Liver (tissue), 9 donors: Measurements from ENCODE around the gene PAAF1. TPM values are rescaled to one million over a fixed set of nuclear protein-coding genes. Genes with fewer than 3 reads are reported as not detected.

ENCODE experiments used
- DNase-seq: peaks from one replicate; pipeline ENCODE4 v3.0.0-alpha.2; 2017; ENCODE audit warnings: low spot score
- H3K27ac ChIP-seq, 2 donors: one replicate each; pipeline ENCODE4 v1.7.0; 2013; ENCODE audit warnings: inconsistent platforms in 2 of 2, low read length in 2 of 2, control low read depth in 1 of 2, low read depth in 1 of 2, mild to moderate bottlenecking in 1 of 2
- H3K27me3 ChIP-seq, 4 donors: one replicate each; pipeline versions ENCODE4 v1.6.1 to v1.7.0; 2013; ENCODE audit warnings: low read length in 3 of 4, inconsistent platforms in 1 of 4, mild to moderate bottlenecking in 1 of 4, moderate library complexity in 1 of 4; ENCODE audit not compliant: control insufficient read depth in 4 of 4, insufficient read depth in 4 of 4
- H3K36me3 ChIP-seq, 4 donors: one replicate each; pipeline versions ENCODE4 v1.6.1 to v1.7.0; 2013; ENCODE audit warnings: low read length in 3 of 4, mild to moderate bottlenecking in 3 of 4, low read depth in 1 of 4, moderate library complexity in 1 of 4; ENCODE audit not compliant: control insufficient read depth in 4 of 4, insufficient read depth in 3 of 4
- H3K4me1 ChIP-seq, 4 donors: one replicate each; pipeline versions ENCODE4 v1.6.1 to v1.7.0; 2013; ENCODE audit warnings: low read length in 3 of 4, mild to moderate bottlenecking in 3 of 4, moderate library complexity in 1 of 4; ENCODE audit not compliant: control insufficient read depth in 4 of 4, insufficient read depth in 4 of 4
- H3K4me3 ChIP-seq, 3 donors: one replicate each; pipeline versions ENCODE4 v1.6.1 to v1.7.0; 2013; ENCODE audit warnings: low read length in 3 of 3, control low read depth in 1 of 3, low read depth in 1 of 3, mild to moderate bottlenecking in 1 of 3
- H3K9ac ChIP-seq, 2 donors: one replicate each; pipeline ENCODE4 v1.7.0; 2013; ENCODE audit warnings: low read length in 2 of 2, mild to moderate bottlenecking in 2 of 2, moderate library complexity in 2 of 2, control low read depth in 1 of 2, low read depth in 1 of 2
- H3K9me3 ChIP-seq, 4 donors: one replicate each; pipeline versions ENCODE4 v1.6.1 to v1.7.0; 2013; ENCODE audit warnings: low read length in 3 of 4; ENCODE audit not compliant: control insufficient read depth in 4 of 4
- EGR1 ChIP-seq, 2 donors: IDR thresholded peaks; 2 replicates each; pipeline ENCODE4 v1.6.1; 2016 to 2018; ENCODE audit warnings: antibody characterized with exemption in 2 of 2, low read depth in 2 of 2
- FOXA1 ChIP-seq: IDR thresholded peaks from 2 replicates; pipeline ENCODE4 v1.6.1; 2016; ENCODE audit warnings: antibody characterized with exemption
- HNF4G ChIP-seq: IDR thresholded peaks from 2 replicates; pipeline ENCODE4 v1.6.1; 2016; ENCODE audit warnings: antibody characterized with exemption
- RAD21 ChIP-seq, 2 donors: IDR thresholded peaks; 2 replicates each; pipeline ENCODE4 v1.6.1; 2016; ENCODE audit warnings: antibody characterized with exemption in 2 of 2, mild to moderate bottlenecking in 2 of 2
- RXRA ChIP-seq, 2 donors: IDR thresholded peaks; 2 replicates each; pipeline ENCODE4 v1.6.1; 2017 to 2018; ENCODE audit warnings: antibody characterized with exemption in 2 of 2, mild to moderate bottlenecking in 1 of 2
- YY1 ChIP-seq: IDR thresholded peaks from 2 replicates; pipeline ENCODE4 v1.6.1; 2016; ENCODE audit warnings: antibody characterized with exemption, mild to moderate bottlenecking
- WGBS: extraction: QIAGEN DNeasy Blood & Tissue Kit; methylation state at CpG from one replicate; pipeline ENCODE4 v1.1.7; 2013; 5-methylcytosine and 5-hydroxymethylcytosine counted together
- polyA plus RNA-seq, 2 donors: library from polyadenylated mRNA; stranded (reverse) in 1 of 2; unstranded in 1 of 2; fragments of 200-250 nt in 1 of 2; fragments of >200 nt in 1 of 2; fragmentation: Nextera tagmentation in 1 of 2; extraction: Ambion mirVana in 1 of 2; gene quantifications; one replicate each; pipeline versions ENCODE4 v1.2.1 to v1.2.3, GENCODE V29; 2013 to 2015
- total RNA-seq, 2 donors: library from RNA; depleted of rRNA; stranded (reverse); fragments of >200 nt; gene quantifications; one replicate each; pipeline ENCODE4 v1.2.3, GENCODE V29; 2014
- TF ChIP-seq, protein P1 (sequence below): IDR thresholded peaks from 2 replicates; pipeline ENCODE4 v1.6.1; 2016; ENCODE audit warnings: antibody characterized with exemption
- TF ChIP-seq, protein P2 (sequence below): fragments of 150-350 bp; IDR thresholded peaks from 2 replicates; pipeline ENCODE4 v1.5.1; 2017; ENCODE audit warnings: improper control_type of control experiment, low read depth, low read length; ENCODE audit not compliant: missing input control
- TF ChIP-seq, protein P3 (sequence below): IDR thresholded peaks from 2 replicates; pipeline ENCODE4 v1.6.1; 2016; ENCODE audit warnings: antibody characterized with exemption, mild to moderate bottlenecking
- TF ChIP-seq, protein P4 (sequence below): IDR thresholded peaks from 2 replicates; pipeline ENCODE4 v1.6.1; 2016; ENCODE audit warnings: antibody characterized with exemption
- donor health status: healthy.
- donor health status: healthy.
- donor health status: healthy.
- donor health status: healthy.
- donor health status: healthy.

Gene PAAF1
- total and polyA plus RNA-seq, 4 donors: 5.3 to 10.4 (median 8.3) TPM

DNA sequence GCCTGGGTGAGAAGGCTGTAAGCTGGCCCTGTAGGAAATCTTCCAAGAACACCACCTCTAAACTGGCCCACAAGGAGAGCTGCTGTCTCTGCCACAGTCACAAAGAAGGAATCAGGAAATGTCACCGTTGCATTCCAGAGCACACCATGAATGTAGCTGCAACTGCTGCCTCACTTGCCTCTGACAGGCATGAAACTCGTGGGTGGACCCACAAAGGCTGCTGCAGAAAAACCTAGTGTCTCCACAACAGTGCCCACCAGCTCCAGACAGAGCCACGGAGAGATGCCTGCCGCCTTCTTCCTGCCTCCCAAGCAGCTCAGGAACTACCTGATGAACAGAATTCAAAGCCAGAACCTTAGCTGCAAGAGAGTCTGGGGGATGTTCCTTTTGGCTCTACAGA lies 84.5 kb downstream of the PAAF1 start (continued):
- TF ChIP-seq, protein P1, sequence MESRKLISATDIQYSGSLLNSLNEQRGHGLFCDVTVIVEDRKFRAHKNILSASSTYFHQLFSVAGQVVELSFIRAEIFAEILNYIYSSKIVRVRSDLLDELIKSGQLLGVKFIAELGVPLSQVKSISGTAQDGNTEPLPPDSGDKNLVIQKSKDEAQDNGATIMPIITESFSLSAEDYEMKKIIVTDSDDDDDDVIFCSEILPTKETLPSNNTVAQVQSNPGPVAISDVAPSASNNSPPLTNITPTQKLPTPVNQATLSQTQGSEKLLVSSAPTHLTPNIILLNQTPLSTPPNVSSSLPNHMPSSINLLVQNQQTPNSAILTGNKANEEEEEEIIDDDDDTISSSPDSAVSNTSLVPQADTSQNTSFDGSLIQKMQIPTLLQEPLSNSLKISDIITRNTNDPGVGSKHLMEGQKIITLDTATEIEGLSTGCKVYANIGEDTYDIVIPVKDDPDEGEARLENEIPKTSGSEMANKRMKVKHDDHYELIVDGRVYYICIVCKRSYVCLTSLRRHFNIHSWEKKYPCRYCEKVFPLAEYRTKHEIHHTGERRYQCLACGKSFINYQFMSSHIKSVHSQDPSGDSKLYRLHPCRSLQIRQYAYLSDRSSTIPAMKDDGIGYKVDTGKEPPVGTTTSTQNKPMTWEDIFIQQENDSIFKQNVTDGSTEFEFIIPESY: no peak
- TF ChIP-seq FOXA1 (no peak), RAD21 (IDR thresholded peaks at IDR 0.05) (no peak), HNF4G (no peak)

DNA sequence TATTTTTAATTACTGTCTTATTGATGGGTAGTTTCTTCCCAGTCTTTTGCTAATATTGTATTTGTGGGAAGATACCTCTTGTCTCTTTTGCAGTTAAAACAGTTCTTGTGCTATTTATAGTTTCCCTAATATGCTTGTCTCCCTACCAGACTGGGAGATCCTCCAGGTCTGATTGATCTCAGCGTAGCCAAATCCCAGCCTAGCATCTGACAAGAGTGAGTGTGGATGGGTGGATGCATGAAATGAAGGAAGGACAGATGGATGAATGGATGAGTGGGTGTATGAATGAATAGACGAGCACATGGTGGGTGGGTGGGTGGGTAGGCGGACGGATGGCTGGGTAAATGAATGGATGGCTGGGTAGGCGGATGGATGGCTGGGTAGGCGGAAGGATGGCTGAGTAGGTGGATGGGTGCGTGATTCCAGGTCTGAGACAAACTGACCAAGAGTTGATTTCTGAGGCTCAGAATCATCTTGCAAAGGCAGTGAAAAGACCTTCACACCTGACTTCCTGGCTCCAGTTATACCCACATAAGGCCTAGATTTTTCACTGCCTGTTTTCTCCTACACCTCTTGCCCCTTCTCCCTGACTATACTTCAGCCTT lies 85.4 kb downstream of the PAAF1 start:
- Histone ChIP-seq H3K27me3 (no peaks in the 10 kb centered on the region), H3K36me3 (no peaks in the 10 kb centered on the region), H3K9me3 (no peaks in the 10 kb centered on the region), H3K4me1 (peaks cover 0 to 6% (median 1%) of the 10 kb centered on the region in 4 donors), H3K9ac (no peak overlapping the region), H3K4me3 (no peak overlapping the region), H3K27ac (no peak overlapping the region)
- DNase-seq: no peak
- TF ChIP-seq, protein P2, sequence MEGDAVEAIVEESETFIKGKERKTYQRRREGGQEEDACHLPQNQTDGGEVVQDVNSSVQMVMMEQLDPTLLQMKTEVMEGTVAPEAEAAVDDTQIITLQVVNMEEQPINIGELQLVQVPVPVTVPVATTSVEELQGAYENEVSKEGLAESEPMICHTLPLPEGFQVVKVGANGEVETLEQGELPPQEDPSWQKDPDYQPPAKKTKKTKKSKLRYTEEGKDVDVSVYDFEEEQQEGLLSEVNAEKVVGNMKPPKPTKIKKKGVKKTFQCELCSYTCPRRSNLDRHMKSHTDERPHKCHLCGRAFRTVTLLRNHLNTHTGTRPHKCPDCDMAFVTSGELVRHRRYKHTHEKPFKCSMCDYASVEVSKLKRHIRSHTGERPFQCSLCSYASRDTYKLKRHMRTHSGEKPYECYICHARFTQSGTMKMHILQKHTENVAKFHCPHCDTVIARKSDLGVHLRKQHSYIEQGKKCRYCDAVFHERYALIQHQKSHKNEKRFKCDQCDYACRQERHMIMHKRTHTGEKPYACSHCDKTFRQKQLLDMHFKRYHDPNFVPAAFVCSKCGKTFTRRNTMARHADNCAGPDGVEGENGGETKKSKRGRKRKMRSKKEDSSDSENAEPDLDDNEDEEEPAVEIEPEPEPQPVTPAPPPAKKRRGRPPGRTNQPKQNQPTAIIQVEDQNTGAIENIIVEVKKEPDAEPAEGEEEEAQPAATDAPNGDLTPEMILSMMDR: no peak
- TF ChIP-seq, protein P3, sequence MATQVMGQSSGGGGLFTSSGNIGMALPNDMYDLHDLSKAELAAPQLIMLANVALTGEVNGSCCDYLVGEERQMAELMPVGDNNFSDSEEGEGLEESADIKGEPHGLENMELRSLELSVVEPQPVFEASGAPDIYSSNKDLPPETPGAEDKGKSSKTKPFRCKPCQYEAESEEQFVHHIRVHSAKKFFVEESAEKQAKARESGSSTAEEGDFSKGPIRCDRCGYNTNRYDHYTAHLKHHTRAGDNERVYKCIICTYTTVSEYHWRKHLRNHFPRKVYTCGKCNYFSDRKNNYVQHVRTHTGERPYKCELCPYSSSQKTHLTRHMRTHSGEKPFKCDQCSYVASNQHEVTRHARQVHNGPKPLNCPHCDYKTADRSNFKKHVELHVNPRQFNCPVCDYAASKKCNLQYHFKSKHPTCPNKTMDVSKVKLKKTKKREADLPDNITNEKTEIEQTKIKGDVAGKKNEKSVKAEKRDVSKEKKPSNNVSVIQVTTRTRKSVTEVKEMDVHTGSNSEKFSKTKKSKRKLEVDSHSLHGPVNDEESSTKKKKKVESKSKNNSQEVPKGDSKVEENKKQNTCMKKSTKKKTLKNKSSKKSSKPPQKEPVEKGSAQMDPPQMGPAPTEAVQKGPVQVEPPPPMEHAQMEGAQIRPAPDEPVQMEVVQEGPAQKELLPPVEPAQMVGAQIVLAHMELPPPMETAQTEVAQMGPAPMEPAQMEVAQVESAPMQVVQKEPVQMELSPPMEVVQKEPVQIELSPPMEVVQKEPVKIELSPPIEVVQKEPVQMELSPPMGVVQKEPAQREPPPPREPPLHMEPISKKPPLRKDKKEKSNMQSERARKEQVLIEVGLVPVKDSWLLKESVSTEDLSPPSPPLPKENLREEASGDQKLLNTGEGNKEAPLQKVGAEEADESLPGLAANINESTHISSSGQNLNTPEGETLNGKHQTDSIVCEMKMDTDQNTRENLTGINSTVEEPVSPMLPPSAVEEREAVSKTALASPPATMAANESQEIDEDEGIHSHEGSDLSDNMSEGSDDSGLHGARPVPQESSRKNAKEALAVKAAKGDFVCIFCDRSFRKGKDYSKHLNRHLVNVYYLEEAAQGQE: no peak
- TF ChIP-seq YY1: no peak
- TF ChIP-seq RXRA (IDR thresholded peaks at IDR 0.05): no peak
- TF ChIP-seq EGR1 (IDR thresholded peaks at IDR 0.05; ENCODE audit: low read depth in 2 of 2): no peak
- no peak for TF ChIP-seq RAD21 (IDR thresholded peaks at IDR 0.05)
- TF ChIP-seq, protein P1: no peak
- TF ChIP-seq, protein P4, sequence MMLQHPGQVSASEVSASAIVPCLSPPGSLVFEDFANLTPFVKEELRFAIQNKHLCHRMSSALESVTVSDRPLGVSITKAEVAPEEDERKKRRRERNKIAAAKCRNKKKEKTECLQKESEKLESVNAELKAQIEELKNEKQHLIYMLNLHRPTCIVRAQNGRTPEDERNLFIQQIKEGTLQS: no peak
- WGBS: 76% methylated on average over 7 of the region's 7 CpGs
